ENCODE measurements around the gene BLM. TPM values are rescaled to one million over a fixed set of nuclear protein-coding genes. Genes with fewer than 3 reads are reported as not detected.

BLM gene
- total RNA-seq, 1 experiment from 2014 or later, result 24.6 TPM

DNA sequence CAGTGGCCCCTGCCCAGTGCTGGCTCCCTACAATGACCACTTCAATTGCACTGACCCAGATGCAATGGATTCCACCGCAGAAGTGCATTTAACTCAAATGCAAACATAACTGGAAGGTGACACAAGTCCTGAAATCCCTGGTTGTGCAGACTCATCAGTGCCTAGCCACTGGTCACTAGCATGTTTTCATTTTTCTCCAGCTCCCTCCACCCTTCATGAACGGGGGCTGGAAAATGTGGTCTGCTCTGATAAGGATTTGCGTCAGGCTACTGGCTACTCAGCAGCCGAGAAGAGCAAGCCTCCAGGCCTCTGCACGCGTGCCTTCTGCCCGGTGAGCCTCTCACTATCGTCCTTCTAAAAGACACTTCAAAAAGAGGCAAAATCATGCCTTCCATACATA, 123.8 kb downstream of the BLM start:
- no peak for ATAC-seq
- no peak for DNase-seq (ENCODE audit: low read depth, low spot score)
- intact Hi-C loops (cut with micrococcal nuclease), result no loop called here
- ChIA-PET CTCF (no interaction called here), POLR2A (interaction anchor here (0.9 kb wide), 1 partner anchor 23 kb away, joined by 3 read pairs; no protein-coding TSS in a partner anchor), RAD21 (ENCODE audit: low non-redundant PET in 1 of 2, low total read pairs in 2 of 2, uncharacterized antibody in 2 of 2, unreplicated experiment in 2 of 2) (no interaction called here)
- BruUV-seq (replicated peaks), result no TSS peak
- no peaks in the 10 kb centered on the region for H3K9me2 ChIP-seq (ENCODE audit: insufficient read depth)
- H4K20me1 ChIP-seq (ENCODE audit: insufficient read depth), result no peaks in the 10 kb centered on the region
- H3K4me1 ChIP-seq (ENCODE audit: control insufficient read depth in 1 of 2, insufficient read depth in 2 of 2, low read length in 2 of 2), result peaks cover 5 to 11% of the 10 kb centered on the region in 2 experiments; a peak in 3 of 4 replicates
- H3K79me2 ChIP-seq (ENCODE audit: insufficient read depth, low read length), result no peaks in the 10 kb centered on the region
- H2AFZ ChIP-seq (ENCODE audit: low read depth, low read length, poor library complexity, severe bottlenecking), result no peak overlapping the region
- no peak overlapping the region for H3K27ac ChIP-seq (ENCODE audit: low read depth, low read length)
- no peak overlapping the region for H3K4me3 ChIP-seq (replicated peaks in 1 of 2; ENCODE audit: low read depth in 1 of 2, low read length in 2 of 2)
- TF ChIP-seq SIN3A (IDR thresholded peaks at IDR 0.05; ENCODE audit: low read depth), result no peak
- no peak for TF ChIP-seq ZNF274 (IDR thresholded peaks at IDR 0.05; ENCODE audit: low read depth, low read length)
- TF ChIP-seq RAD21 (IDR thresholded peaks at IDR 0.05; ENCODE audit: low read depth), result no peak
- TF ChIP-seq, protein P1, sequence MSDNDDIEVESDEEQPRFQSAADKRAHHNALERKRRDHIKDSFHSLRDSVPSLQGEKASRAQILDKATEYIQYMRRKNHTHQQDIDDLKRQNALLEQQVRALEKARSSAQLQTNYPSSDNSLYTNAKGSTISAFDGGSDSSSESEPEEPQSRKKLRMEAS (IDR thresholded peaks at IDR 0.05), result no peak
- H3K9ac ChIP-seq (ENCODE audit: low read length), result no peak overlapping the region
- no peak overlapping the region for H3K4me2 ChIP-seq (ENCODE audit: low read length)
- H3K27me3 ChIP-seq (ENCODE audit: insufficient read depth, low read length), result no peaks in the 10 kb centered on the region
- H3K9me3 ChIP-seq (ENCODE audit: control insufficient read depth in 1 of 2, insufficient read depth in 1 of 2, low read depth in 1 of 2, low read length in 2 of 2), result no peaks in the 10 kb centered on the region
- H3K36me3 ChIP-seq (ENCODE audit: control insufficient read depth in 1 of 2, insufficient read depth in 2 of 2, low read length in 2 of 2), result no peaks in the 10 kb centered on the region

DNA sequence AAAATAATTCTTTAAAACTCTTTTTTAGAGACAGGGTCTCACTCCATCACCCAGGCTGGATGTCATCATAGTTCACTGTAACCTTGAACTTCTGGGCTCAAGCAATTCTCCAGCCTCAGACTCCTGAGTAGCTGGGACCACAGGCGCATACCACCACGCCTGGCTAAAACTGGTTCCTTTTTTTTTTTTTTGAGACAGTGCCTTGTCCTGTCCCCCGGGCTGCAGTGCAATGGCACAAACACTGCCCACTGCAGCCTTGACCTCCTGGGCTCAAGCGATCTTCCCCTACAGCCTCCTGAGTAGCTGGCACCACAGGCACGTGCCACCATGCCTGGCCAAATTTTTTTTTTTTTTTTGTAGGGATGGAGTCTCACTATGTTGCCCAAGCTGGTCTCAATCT, 127.5 kb downstream of the BLM start:
- intact Hi-C loops (cut with micrococcal nuclease), result no loop called here
- ChIA-PET CTCF (no interaction called here), RAD21 (ENCODE audit: low non-redundant PET in 1 of 2, low total read pairs in 2 of 2, uncharacterized antibody in 2 of 2, unreplicated experiment in 2 of 2) (no interaction called here), POLR2A (no interaction called here)
- Histone ChIP-seq H3K9ac (ENCODE audit: low read length) (no peak overlapping the region), H3K79me2 (ENCODE audit: insufficient read depth, low read length) (no peaks in the 10 kb centered on the region), H3K9me2 (ENCODE audit: insufficient read depth) (no peaks in the 10 kb centered on the region), H3K4me3 (replicated peaks in 1 of 2; ENCODE audit: low read depth in 1 of 2, low read length in 2 of 2) (no peak overlapping the region), H3K36me3 (ENCODE audit: control insufficient read depth in 1 of 2, insufficient read depth in 2 of 2, low read length in 2 of 2) (no peaks in the 10 kb centered on the region), H3K4me2 (ENCODE audit: low read length) (peak overlapping the region; percentile 17; the same call in 1 of the 2 replicates), H3K9me3 (ENCODE audit: control insufficient read depth in 1 of 2, insufficient read depth in 1 of 2, low read depth in 1 of 2, low read length in 2 of 2) (no peaks in the 10 kb centered on the region), H3K27ac (ENCODE audit: low read depth, low read length) (no peak overlapping the region; the same call in 1 of the 2 replicates), H3K4me1 (ENCODE audit: control insufficient read depth in 1 of 2, insufficient read depth in 2 of 2, low read length in 2 of 2) (peaks cover 0 to 11% of the 10 kb centered on the region in 2 experiments; a peak in 2 of 4 replicates), H2AFZ (ENCODE audit: low read depth, low read length, poor library complexity, severe bottlenecking) (no peak overlapping the region), H4K20me1 (ENCODE audit: insufficient read depth) (no peaks in the 10 kb centered on the region), H3K27me3 (ENCODE audit: insufficient read depth, low read length) (no peaks in the 10 kb centered on the region)
- BruUV-seq (replicated peaks), result no TSS peak
- ATAC-seq, result no peak
- no peak for DNase-seq (ENCODE audit: low read depth, low spot score)
- TF ChIP-seq ATF3 (IDR thresholded peaks at IDR 0.05) (no peak), YY1 (IDR thresholded peaks at IDR 0.05; ENCODE audit: extremely low read depth, insufficient replicate concordance, low read depth, low read length) (no peak), JUND (IDR thresholded peaks at IDR 0.05) (no peak), TCF7L2 (IDR thresholded peaks at IDR 0.05; ENCODE audit: borderline replicate concordance, extremely low read depth, insufficient read depth, insufficient read length) (no peak), CBX3 (IDR thresholded peaks at IDR 0.05; ENCODE audit: low read depth) (no peak), EZH2 (IDR thresholded peaks at IDR 0.05) (no peak), POLR2A (IDR thresholded peaks at IDR 0.05; ENCODE audit: borderline replicate concordance, extremely low read depth, insufficient read depth, insufficient read length) (no peak), ZFX (IDR thresholded peaks at IDR 0.05) (no peak), SIN3A (IDR thresholded peaks at IDR 0.05; ENCODE audit: low read depth) (no peak), ZNF274 (IDR thresholded peaks at IDR 0.05; ENCODE audit: low read depth, low read length) (no peak), RAD21 (IDR thresholded peaks at IDR 0.05; ENCODE audit: low read depth) (no peak), CEBPB (IDR thresholded peaks at IDR 0.05; ENCODE audit: low read depth) (no peak), FOSL1 (IDR thresholded peaks at IDR 0.05; ENCODE audit: low read depth) (no peak)
- TF ChIP-seq, protein P1 (IDR thresholded peaks at IDR 0.05), result no peak

Data from HCT116 (cell line).